HepG2 (cell line): ENCODE results near the gene AGAP1. TPM values are rescaled to one million over a fixed set of nuclear protein-coding genes. Genes with fewer than 3 reads are reported as not detected.

Source experiments
- ATAC-seq: fragments of 200-7000 bp; cut with Tn5 transposase; 3 replicates; pipeline ENCODE4 v1.9.1; 2020; ENCODE audit warnings: mild to moderate bottlenecking, moderate library complexity
- BruUV-seq: library from RNA; stranded (reverse); fragments of 400-500 nt; replicated peaks from 2 replicates; lab custom pipeline; 2021; lab: Mats Ljungman, UMichigan
- CTCF ChIA-PET: fragments of 300-600 bp; formaldehyde crosslinking; extraction: SDS; loops from one replicate; lab custom pipeline; 2021; ENCODE audit warnings: low total read pairs, inconsistent platforms, low intra/inter-chr PET ratio; lab: Yijun Ruan, JAX
- POLR2A ChIA-PET: fragments of 350-600 bp; sonication (Branson Sonifier 250); formaldehyde crosslinking; loops from one replicate; lab custom pipeline; 2020; ENCODE audit warnings: antibody characterized with exemption, inconsistent platforms; lab: Yijun Ruan, JAX
- DNase-seq: peaks from one replicate; pipeline ENCODE4 v3.0.0-alpha.2; 2015; ENCODE audit warnings: low spot score
- FAIRE-seq: peaks from 3 replicates; lab custom pipeline; 2011; peaks lifted over from hg19 to GRCh38; lab: Jason Lieb, UNC
- H2AFZ ChIP-seq: one replicate; pipeline ENCODE4 v1.6.1; 2011; ENCODE audit warnings: low read length, inconsistent platforms
- H3K27ac ChIP-seq: fragments of 300-600 bp; 3 replicates; pipeline ENCODE4 v1.8.0; 2011; ENCODE audit warnings: mixed run types, mild to moderate bottlenecking, mixed read lengths, low read length, inconsistent platforms; ENCODE audit not compliant: insufficient read depth; ENCODE audit errors: extremely low read length
- H3K27me3 ChIP-seq, 2 experiments: fragments of 200-600 bp in 1 of 2; 2 replicates in 1 of 2; 3 replicates in 1 of 2; pipeline versions ENCODE4 v1.6.0 to v1.8.0; 2011; ENCODE audit warnings: low read length in 2 of 2, mild to moderate bottlenecking in 2 of 2, moderate library complexity in 2 of 2, inconsistent platforms in 1 of 2; ENCODE audit not compliant: insufficient read depth in 2 of 2, control insufficient read depth in 1 of 2
- H3K36me3 ChIP-seq, 2 experiments: fragments of 200-600 bp in 1 of 2; replicated peaks in 1 of 2; 2 replicates in 1 of 2; 3 replicates in 1 of 2; pipeline versions ENCODE4 v1.5.1 to v1.8.0; 2011; ENCODE audit warnings: low read length in 2 of 2, inconsistent platforms in 1 of 2; ENCODE audit not compliant: insufficient read depth in 2 of 2, control insufficient read depth in 1 of 2
- H3K4me1 ChIP-seq: 2 replicates; pipeline ENCODE4 v1.5.1; 2012; ENCODE audit warnings: low read length, inconsistent platforms; ENCODE audit not compliant: insufficient read depth
- H3K4me2 ChIP-seq: 2 replicates; pipeline ENCODE4 v1.6.0; 2011; ENCODE audit warnings: low read depth, low read length, inconsistent platforms
- H3K4me3 ChIP-seq, 3 experiments: fragments of 200-600 bp in 1 of 3; sonication (generic), shearing (Covaris generic) in 1 of 3; replicated peaks in 1 of 3; 2 replicates each; pipeline ENCODE4 v1.5.1; 2011 to 2016; ENCODE audit warnings: low read length in 3 of 3, inconsistent platforms in 2 of 3, low read depth in 2 of 3, mild to moderate bottlenecking in 2 of 3, control low read depth in 1 of 3, mixed read lengths in 1 of 3; ENCODE audit not compliant: insufficient read depth in 1 of 3
- H3K79me2 ChIP-seq: one replicate; pipeline ENCODE4 v1.6.1; 2011; ENCODE audit warnings: low read length, inconsistent platforms; ENCODE audit not compliant: insufficient read depth
- H3K9ac ChIP-seq: 2 replicates; pipeline ENCODE4 v1.6.0; 2011; ENCODE audit warnings: mild to moderate bottlenecking, low read depth, low read length, inconsistent platforms; ENCODE audit not compliant: insufficient read depth
- H3K9me3 ChIP-seq: 2 replicates; pipeline ENCODE4 v1.5.1; 2012; ENCODE audit warnings: mild to moderate bottlenecking, low read length
- H4K20me1 ChIP-seq: 2 replicates; pipeline ENCODE4 v1.6.0; 2011; ENCODE audit warnings: inconsistent platforms, mild to moderate bottlenecking, low read length, moderate library complexity; ENCODE audit not compliant: insufficient read depth
- GABPB1 ChIP-seq: IDR thresholded peaks from 2 replicates; pipeline ENCODE4 v1.6.1; 2016; ENCODE audit warnings: mild to moderate bottlenecking, missing genetic modification reagents, moderate library complexity, missing compliant biosample characterization
- MZF1 ChIP-seq: sonication (generic); formaldehyde crosslinking; IDR thresholded peaks from 2 replicates; pipeline ENCODE4 v1.8.1; 2023; ENCODE audit warnings: mild to moderate bottlenecking, missing genetic modification reagents, borderline replicate concordance
- NFYB ChIP-seq: sonication (generic); formaldehyde crosslinking; IDR thresholded peaks from 2 replicates; pipeline ENCODE4 v1.4.0; 2020; ENCODE audit warnings: missing genetic modification reagents
- NRL ChIP-seq: sonication (generic); formaldehyde crosslinking; IDR thresholded peaks from 2 replicates; pipeline ENCODE4 v1.5.0; 2020; ENCODE audit warnings: missing genetic modification reagents, mild to moderate bottlenecking, moderate library complexity, borderline replicate concordance
- SMAD3 ChIP-seq: sonication (generic); formaldehyde crosslinking; IDR thresholded peaks from 2 replicates; pipeline ENCODE4 v1.4.0; 2020; ENCODE audit warnings: missing genetic modification reagents
- ZFX ChIP-seq: sonication (generic); formaldehyde crosslinking; IDR thresholded peaks from 2 replicates; pipeline ENCODE4 v1.4.0; 2020; ENCODE audit warnings: mild to moderate bottlenecking, low read depth, missing genetic modification reagents, moderate library complexity
- ZFYVE20 ChIP-seq: sonication (generic); formaldehyde crosslinking; IDR thresholded peaks from 2 replicates; pipeline ENCODE4 v1.8.0; 2023; ENCODE audit warnings: low read depth, mild to moderate bottlenecking, moderate library complexity, missing genetic modification reagents, borderline replicate concordance
- ZNF207 ChIP-seq: fragments of 450-650 bp; IDR thresholded peaks from 2 replicates; pipeline ENCODE4 v1.6.1; 2016; ENCODE audit warnings: antibody characterized with exemption, borderline replicate concordance
- ZNF629 ChIP-seq: sonication (generic); formaldehyde crosslinking; conservative IDR thresholded peaks from 2 replicates; pipeline ENCODE4 v1.5.0; 2020; ENCODE audit warnings: missing genetic modification reagents
- ZNF781 ChIP-seq: sonication (generic); formaldehyde crosslinking; IDR thresholded peaks from 2 replicates; pipeline ENCODE4 v1.5.1; 2020; ENCODE audit warnings: borderline replicate concordance, mild to moderate bottlenecking, missing genetic modification reagents; ENCODE audit errors: not compliant biosample characterization
- ZNF891 ChIP-seq: sonication (generic); formaldehyde crosslinking; IDR thresholded peaks from 2 replicates; pipeline ENCODE4 v1.5.0; 2020; ENCODE audit warnings: mild to moderate bottlenecking, missing genetic modification reagents
- WGBS: methylation state at CpG from one replicate; pipeline ENCODE4 v1.1.6; 2017; ENCODE audit warnings: low lambda C conversion rate; 5-methylcytosine and 5-hydroxymethylcytosine counted together
- in situ Hi-C: cut with HindIII; loops from 2 replicates; pipeline ENCODE4 v1.10.0; 2017; ENCODE audit warnings: low pct_unique_long_range_greater_than_20kb; ENCODE audit not compliant: extremely low pct_ligation_motif_present
- intact Hi-C: fragments of 100-400 bp; cut with micrococcal nuclease; formaldehyde crosslinking; loops from one replicate; pipeline ENCODE4 v1.10.0; 2022; ENCODE audit not compliant: unreplicated experiment
- polyA plus RNA-seq, 8 experiments: library from polyadenylated mRNA; depleted of rRNA in 3 of 8; stranded (reverse) in 7 of 8; unstranded in 1 of 8; fragments of >200 nt; fragmentation: Illumina TruSeq in 4 of 8; extraction: Trizol in 4 of 8; gene quantifications; 2 replicates each; pipeline versions ENCODE4 v1.2.1 to v1.2.3, GENCODE V29; 2011 to 2016; ENCODE audit warnings: low read depth in 4 of 8, missing spikeins in 1 of 8, mixed read lengths in 1 of 8; ENCODE audit not compliant: insufficient read depth in 1 of 8
- total RNA-seq, 5 experiments: library from RNA; depleted of rRNA; stranded (reverse); fragments of >200 nt; fragmentation: Illumina TruSeq; extraction: Trizol; gene quantifications; 2 replicates each; pipeline ENCODE4 v1.2.3, GENCODE V29; 2016; ENCODE audit warnings: low read depth in 1 of 5
- TF ChIP-seq, protein P1 (sequence below): IDR thresholded peaks from 2 replicates; pipeline ENCODE4 v1.6.1; 2016
- TF ChIP-seq, protein P2 (sequence below): sonication (generic); formaldehyde crosslinking; IDR thresholded peaks from 2 replicates; pipeline ENCODE4 v1.8.0; 2022; ENCODE audit warnings: mild to moderate bottlenecking, missing genetic modification reagents; ENCODE audit not compliant: insufficient replicate concordance
- TF ChIP-seq, protein P3 (sequence below): sonication (generic); formaldehyde crosslinking; IDR thresholded peaks from 2 replicates; pipeline ENCODE4 v1.5.0; 2020; ENCODE audit warnings: missing genetic modification reagents

Gene AGAP1
- total and polyA plus RNA-seq, 2 of the 13 experiments (the other 11 are each of a cell fraction or from before 2014, with no cell fraction given) = 21.2 to 32.7 TPM

DNA sequence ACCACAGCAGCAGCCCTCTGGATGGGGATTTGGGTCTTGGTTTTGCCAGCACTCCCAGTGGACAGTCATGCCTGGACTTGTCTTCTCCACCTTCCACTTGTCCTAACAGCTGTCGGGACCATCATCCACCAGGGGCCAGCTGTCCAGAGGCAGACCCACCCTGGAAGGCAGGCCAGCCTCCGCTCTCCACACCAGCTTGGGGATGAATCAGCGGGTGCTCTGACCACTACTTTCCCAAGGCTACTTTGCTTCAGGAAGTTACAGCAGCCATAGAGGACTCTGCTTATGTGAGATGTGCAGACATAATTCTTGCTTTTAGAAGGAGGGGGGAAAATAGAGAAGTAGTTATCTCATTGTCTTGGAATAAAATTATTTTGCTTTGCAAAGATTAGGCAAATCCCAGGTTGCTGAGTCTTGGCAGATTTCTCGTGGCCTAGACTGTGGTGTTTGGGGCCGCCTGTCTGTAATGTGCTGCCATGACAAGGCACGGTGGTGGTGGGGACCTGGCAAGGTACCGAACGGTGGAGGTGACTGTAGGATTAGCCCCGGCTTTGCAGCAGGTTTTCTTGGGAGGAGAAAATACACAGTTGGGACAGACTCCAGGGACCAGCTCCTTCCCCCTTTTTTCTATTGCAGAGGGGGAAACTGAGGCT lies 148.7 kb downstream of the AGAP1 start (continued):
- TF ChIP-seq ZFYVE20 = no peak
- TF ChIP-seq SMAD3 (CRISPR knock-in tag) = no peak
- no peak for TF ChIP-seq GABPB1 (CRISPR knock-in tag)

DNA sequence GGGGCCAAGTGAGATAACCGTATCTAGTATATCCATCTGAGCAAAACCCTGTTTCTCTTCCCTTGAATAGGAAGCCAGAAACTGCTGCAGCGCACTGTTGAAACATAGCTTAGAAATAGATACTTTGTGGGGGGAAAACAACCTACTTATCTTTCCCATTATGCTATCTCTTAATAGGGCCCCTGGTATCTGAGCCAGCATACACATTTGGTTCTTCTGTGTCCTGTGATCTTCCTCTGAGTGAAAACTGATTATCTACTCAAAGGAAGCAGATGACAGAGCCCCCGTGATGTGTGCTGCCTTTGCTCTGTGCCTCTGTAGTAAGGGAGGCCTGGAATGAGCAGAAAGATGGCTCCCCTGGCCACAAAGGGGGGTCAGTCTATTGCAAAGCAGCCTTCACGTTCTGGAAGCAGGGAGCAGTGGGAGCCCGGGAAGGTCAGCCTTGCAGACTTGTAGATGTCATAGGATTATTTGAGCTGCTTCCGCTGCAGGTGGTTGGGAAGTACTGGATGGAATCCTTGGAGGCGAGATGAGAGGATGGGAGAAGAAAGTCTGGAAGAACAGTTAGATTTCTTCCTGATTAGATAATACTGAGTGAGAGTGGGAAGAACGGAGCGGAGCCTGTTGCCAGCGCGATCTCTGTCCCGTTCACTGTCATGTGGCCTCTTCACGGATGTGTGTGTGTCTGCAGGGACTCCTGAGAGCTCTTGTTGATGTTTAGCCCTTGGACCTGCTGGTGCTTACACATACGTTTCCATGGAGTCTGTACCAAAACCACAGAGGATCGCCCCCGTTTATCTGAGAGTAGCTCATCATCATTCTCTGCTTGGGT lies 150.1 kb downstream of the AGAP1 start:
- no peak overlapping the region for H3K4me3 ChIP-seq
- no peak overlapping the region for H3K27ac ChIP-seq
- ATAC-seq (no peak), FAIRE-seq (no peak), DNase-seq (no peak)
- H4K20me1 ChIP-seq = peaks cover 28% of the 10 kb centered on the region; the same call in 1 of the 2 replicates
- H3K9ac ChIP-seq = no peak overlapping the region
- H3K27me3 ChIP-seq = no peaks in the 10 kb centered on the region
- ChIA-PET POLR2A (no interaction called here), CTCF (no interaction called here)
- H3K4me2 ChIP-seq = no peak overlapping the region
- intact Hi-C loops (no loop called here), in situ Hi-C loops (no loop called here)
- no peaks in the 10 kb centered on the region for H3K9me3 ChIP-seq
- WGBS = 88% methylated on average over 16 of the region's 16 CpGs
- H3K79me2 ChIP-seq = peaks cover 14% of the 10 kb centered on the region
- no TSS peak for BruUV-seq
- H3K36me3 ChIP-seq = no peaks in the 10 kb centered on the region; a peak in 1 of 5 replicates
- H3K4me1 ChIP-seq = peaks cover 31% of the 10 kb centered on the region
- H2AFZ ChIP-seq = no peak overlapping the region
- TF ChIP-seq, protein P1, sequence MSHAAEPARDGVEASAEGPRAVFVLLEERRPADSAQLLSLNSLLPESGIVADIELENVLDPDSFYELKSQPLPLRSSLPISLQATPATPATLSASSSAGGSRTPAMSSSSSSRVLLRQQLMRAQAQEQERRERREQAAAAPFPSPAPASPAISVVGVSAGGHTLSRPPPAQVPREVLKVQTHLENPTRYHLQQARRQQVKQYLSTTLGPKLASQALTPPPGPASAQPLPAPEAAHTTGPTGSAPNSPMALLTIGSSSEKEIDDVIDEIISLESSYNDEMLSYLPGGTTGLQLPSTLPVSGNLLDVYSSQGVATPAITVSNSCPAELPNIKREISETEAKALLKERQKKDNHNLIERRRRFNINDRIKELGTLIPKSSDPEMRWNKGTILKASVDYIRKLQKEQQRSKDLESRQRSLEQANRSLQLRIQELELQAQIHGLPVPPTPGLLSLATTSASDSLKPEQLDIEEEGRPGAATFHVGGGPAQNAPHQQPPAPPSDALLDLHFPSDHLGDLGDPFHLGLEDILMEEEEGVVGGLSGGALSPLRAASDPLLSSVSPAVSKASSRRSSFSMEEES = no peak
- TF ChIP-seq ZNF629 = no peak
- TF ChIP-seq ZNF891 = no peak
- TF ChIP-seq ZFX (CRISPR knock-in tag) = no peak
- no peak for TF ChIP-seq ZNF781 (CRISPR knock-in tag)
- no peak for TF ChIP-seq ZNF207
- TF ChIP-seq MZF1 (CRISPR knock-in tag) = no peak
- no peak for TF ChIP-seq NFYB
- TF ChIP-seq, protein P2, sequence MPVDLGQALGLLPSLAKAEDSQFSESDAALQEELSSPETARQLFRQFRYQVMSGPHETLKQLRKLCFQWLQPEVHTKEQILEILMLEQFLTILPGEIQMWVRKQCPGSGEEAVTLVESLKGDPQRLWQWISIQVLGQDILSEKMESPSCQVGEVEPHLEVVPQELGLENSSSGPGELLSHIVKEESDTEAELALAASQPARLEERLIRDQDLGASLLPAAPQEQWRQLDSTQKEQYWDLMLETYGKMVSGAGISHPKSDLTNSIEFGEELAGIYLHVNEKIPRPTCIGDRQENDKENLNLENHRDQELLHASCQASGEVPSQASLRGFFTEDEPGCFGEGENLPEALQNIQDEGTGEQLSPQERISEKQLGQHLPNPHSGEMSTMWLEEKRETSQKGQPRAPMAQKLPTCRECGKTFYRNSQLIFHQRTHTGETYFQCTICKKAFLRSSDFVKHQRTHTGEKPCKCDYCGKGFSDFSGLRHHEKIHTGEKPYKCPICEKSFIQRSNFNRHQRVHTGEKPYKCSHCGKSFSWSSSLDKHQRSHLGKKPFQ (CRISPR knock-in tag) = no peak
- TF ChIP-seq, protein P3, sequence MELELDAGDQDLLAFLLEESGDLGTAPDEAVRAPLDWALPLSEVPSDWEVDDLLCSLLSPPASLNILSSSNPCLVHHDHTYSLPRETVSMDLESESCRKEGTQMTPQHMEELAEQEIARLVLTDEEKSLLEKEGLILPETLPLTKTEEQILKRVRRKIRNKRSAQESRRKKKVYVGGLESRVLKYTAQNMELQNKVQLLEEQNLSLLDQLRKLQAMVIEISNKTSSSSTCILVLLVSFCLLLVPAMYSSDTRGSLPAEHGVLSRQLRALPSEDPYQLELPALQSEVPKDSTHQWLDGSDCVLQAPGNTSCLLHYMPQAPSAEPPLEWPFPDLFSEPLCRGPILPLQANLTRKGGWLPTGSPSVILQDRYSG = no peak
- TF ChIP-seq NRL = no peak
